GM23338 (cell line): ENCODE data around the gene HS6ST3. TPM values are rescaled to one million over a fixed set of nuclear protein-coding genes. Genes with fewer than 3 reads are reported as not detected.

Experiments used
- JUNB ChIP-seq: IDR thresholded peaks from one replicate; pipeline ENCODE4 v1.6.1; 2016; ENCODE audit warnings: antibody characterized with exemption; ENCODE audit not compliant: unreplicated experiment
- ZNF114 ChIP-seq: fragments of 250-450 bp; sonication (Bioruptor Pico); IDR thresholded peaks from 2 replicates; pipeline ENCODE4 v1.5.0; 2020; ENCODE audit warnings: mild to moderate bottlenecking, moderate library complexity
- ZNF331 ChIP-seq: fragments of 250-450 bp; sonication (Bioruptor Pico); IDR thresholded peaks from 2 replicates; pipeline ENCODE4 v1.5.0; 2020; ENCODE audit warnings: low read depth, mild to moderate bottlenecking, moderate library complexity
- polyA plus RNA-seq: library from polyadenylated mRNA; unstranded; fragments of >200 nt; fragmentation: Nextera tagmentation; extraction: Ambion mirVana; gene quantifications from 2 replicates; pipeline ENCODE4 v1.2.1, GENCODE V29; 2016
- total RNA-seq: library from RNA; depleted of rRNA; stranded (reverse); fragments of >200 nt; shearing (Covaris generic); gene quantifications from 2 replicates; pipeline ENCODE4 v1.2.3, GENCODE V29; 2014
- TF ChIP-seq, protein P1 (sequence below): fragments of 250-450 bp; sonication (Bioruptor Pico); IDR thresholded peaks from 2 replicates; pipeline ENCODE4 v1.5.0; 2020; ENCODE audit warnings: mild to moderate bottlenecking, moderate library complexity
- TF ChIP-seq, protein P2 (sequence below): IDR thresholded peaks from one replicate; pipeline ENCODE4 v1.6.1; 2018; ENCODE audit warnings: antibody characterized with exemption; ENCODE audit not compliant: unreplicated experiment
- TF ChIP-seq, protein P3 (sequence below): IDR thresholded peaks from 2 replicates; pipeline ENCODE4 v1.6.1; 2016; ENCODE audit warnings: antibody characterized with exemption

Gene HS6ST3
- total and polyA plus RNA-seq, 2 experiments from 2014 or later, result 0.52 to 0.80 TPM

DNA sequence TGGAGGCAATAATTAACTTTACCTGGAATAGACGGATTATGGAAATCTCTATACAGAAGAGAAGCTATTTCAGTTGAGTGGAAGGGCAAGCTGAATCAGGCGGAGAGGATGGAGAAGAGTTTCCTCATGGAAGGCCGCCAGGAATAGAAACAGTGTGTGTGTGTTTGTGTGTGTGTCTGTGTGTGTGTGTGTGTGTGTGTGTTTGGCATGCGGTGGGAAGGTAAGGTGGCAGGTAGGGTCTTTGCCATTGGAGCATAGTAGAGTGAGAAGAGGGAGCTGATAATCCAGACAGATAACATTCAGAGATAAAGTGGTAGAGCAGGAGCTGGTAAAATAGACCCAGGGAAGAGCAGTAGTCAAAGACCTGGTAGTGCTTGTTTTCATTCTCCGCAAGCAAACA, 9.2 kb upstream of the HS6ST3 start (continued):
- TF ChIP-seq, protein P1, sequence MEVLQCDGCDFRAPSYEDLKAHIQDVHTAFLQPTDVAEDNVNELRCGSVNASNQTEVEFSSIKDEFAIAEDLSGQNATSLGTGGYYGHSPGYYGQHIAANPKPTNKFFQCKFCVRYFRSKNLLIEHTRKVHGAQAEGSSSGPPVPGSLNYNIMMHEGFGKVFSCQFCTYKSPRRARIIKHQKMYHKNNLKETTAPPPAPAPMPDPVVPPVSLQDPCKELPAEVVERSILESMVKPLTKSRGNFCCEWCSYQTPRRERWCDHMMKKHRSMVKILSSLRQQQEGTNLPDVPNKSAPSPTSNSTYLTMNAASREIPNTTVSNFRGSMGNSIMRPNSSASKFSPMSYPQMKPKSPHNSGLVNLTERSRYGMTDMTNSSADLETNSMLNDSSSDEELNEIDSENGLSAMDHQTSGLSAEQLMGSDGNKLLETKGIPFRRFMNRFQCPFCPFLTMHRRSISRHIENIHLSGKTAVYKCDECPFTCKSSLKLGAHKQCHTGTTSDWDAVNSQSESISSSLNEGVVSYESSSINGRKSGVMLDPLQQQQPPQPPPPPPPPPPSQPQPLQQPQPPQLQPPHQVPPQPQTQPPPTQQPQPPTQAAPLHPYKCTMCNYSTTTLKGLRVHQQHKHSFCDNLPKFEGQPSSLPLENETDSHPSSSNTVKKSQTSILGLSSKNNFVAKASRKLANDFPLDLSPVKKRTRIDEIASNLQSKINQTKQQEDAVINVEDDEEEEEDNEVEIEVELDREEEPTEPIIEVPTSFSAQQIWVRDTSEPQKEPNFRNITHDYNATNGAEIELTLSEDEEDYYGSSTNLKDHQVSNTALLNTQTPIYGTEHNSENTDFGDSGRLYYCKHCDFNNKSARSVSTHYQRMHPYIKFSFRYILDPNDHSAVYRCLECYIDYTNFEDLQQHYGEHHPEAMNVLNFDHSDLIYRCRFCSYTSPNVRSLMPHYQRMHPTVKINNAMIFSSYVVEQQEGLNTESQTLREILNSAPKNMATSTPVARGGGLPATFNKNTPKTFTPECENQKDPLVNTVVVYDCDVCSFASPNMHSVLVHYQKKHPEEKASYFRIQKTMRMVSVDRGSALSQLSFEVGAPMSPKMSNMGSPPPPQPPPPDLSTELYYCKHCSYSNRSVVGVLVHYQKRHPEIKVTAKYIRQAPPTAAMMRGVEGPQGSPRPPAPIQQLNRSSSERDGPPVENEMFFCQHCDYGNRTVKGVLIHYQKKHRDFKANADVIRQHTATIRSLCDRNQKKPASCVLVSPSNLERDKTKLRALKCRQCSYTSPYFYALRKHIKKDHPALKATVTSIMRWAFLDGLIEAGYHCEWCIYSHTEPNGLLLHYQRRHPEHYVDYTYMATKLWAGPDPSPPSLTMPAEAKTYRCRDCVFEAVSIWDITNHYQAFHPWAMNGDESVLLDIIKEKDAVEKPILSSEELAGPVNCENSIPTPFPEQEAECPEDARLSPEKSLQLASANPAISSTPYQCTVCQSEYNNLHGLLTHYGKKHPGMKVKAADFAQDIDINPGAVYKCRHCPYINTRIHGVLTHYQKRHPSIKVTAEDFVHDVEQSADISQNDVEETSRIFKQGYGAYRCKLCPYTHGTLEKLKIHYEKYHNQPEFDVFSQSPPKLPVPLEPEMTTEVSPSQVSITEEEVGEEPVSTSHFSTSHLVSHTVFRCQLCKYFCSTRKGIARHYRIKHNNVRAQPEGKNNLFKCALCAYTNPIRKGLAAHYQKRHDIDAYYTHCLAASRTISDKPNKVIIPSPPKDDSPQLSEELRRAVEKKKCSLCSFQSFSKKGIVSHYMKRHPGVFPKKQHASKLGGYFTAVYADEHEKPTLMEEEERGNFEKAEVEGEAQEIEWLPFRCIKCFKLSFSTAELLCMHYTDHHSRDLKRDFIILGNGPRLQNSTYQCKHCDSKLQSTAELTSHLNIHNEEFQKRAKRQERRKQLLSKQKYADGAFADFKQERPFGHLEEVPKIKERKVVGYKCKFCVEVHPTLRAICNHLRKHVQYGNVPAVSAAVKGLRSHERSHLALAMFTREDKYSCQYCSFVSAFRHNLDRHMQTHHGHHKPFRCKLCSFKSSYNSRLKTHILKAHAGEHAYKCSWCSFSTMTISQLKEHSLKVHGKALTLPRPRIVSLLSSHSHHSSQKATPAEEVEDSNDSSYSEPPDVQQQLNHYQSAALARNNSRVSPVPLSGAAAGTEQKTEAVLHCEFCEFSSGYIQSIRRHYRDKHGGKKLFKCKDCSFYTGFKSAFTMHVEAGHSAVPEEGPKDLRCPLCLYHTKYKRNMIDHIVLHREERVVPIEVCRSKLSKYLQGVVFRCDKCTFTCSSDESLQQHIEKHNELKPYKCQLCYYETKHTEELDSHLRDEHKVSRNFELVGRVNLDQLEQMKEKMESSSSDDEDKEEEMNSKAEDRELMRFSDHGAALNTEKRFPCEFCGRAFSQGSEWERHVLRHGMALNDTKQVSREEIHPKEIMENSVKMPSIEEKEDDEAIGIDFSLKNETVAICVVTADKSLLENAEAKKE, result no peak
- TF ChIP-seq JUNB, result no peak
- TF ChIP-seq ZNF331, result no peak
- TF ChIP-seq, protein P2, sequence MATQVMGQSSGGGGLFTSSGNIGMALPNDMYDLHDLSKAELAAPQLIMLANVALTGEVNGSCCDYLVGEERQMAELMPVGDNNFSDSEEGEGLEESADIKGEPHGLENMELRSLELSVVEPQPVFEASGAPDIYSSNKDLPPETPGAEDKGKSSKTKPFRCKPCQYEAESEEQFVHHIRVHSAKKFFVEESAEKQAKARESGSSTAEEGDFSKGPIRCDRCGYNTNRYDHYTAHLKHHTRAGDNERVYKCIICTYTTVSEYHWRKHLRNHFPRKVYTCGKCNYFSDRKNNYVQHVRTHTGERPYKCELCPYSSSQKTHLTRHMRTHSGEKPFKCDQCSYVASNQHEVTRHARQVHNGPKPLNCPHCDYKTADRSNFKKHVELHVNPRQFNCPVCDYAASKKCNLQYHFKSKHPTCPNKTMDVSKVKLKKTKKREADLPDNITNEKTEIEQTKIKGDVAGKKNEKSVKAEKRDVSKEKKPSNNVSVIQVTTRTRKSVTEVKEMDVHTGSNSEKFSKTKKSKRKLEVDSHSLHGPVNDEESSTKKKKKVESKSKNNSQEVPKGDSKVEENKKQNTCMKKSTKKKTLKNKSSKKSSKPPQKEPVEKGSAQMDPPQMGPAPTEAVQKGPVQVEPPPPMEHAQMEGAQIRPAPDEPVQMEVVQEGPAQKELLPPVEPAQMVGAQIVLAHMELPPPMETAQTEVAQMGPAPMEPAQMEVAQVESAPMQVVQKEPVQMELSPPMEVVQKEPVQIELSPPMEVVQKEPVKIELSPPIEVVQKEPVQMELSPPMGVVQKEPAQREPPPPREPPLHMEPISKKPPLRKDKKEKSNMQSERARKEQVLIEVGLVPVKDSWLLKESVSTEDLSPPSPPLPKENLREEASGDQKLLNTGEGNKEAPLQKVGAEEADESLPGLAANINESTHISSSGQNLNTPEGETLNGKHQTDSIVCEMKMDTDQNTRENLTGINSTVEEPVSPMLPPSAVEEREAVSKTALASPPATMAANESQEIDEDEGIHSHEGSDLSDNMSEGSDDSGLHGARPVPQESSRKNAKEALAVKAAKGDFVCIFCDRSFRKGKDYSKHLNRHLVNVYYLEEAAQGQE, result no peak
- TF ChIP-seq ZNF114 (CRISPR knock-in tag), result no peak
- TF ChIP-seq, protein P3, sequence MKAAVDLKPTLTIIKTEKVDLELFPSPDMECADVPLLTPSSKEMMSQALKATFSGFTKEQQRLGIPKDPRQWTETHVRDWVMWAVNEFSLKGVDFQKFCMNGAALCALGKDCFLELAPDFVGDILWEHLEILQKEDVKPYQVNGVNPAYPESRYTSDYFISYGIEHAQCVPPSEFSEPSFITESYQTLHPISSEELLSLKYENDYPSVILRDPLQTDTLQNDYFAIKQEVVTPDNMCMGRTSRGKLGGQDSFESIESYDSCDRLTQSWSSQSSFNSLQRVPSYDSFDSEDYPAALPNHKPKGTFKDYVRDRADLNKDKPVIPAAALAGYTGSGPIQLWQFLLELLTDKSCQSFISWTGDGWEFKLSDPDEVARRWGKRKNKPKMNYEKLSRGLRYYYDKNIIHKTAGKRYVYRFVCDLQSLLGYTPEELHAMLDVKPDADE, result no peak
